Endothelial cell (in vitro differentiated cells): ENCODE data around the gene ZC3H10. TPM values are rescaled to one million over a fixed set of nuclear protein-coding genes. Genes with fewer than 3 reads are reported as not detected.
"Not testable (repeated sequence)": the region's sequence is repeated elsewhere in the genome, so short reads cannot be mapped to it uniquely, and the experiment has no call there.

ENCODE experiments used
- DNase-seq: peaks from one replicate; pipeline ENCODE4 v3.0.0; 2021; ENCODE audit warnings: low spot score
- H3K27ac Mint-ChIP-seq: one replicate; pipeline ENCODE4 v1.8.0; 2021; ENCODE audit warnings: mixed read lengths, inconsistent platforms; ENCODE audit not compliant: unreplicated experiment
- H3K27me3 Mint-ChIP-seq: one replicate; pipeline ENCODE4 v1.8.0; 2021; ENCODE audit warnings: mild to moderate bottlenecking, moderate library complexity, mixed read lengths, inconsistent platforms; ENCODE audit not compliant: unreplicated experiment
- H3K36me3 Mint-ChIP-seq: one replicate; pipeline ENCODE4 v1.8.0; 2021; ENCODE audit warnings: mild to moderate bottlenecking, low read depth, mixed read lengths, inconsistent platforms; ENCODE audit not compliant: unreplicated experiment
- H3K4me1 Mint-ChIP-seq: one replicate; pipeline ENCODE4 v1.8.0; 2021; ENCODE audit warnings: mild to moderate bottlenecking, mixed read lengths, inconsistent platforms; ENCODE audit not compliant: unreplicated experiment
- H3K4me3 Mint-ChIP-seq: one replicate; pipeline ENCODE4 v1.8.0; 2021; ENCODE audit warnings: mild to moderate bottlenecking, mixed read lengths, inconsistent platforms; ENCODE audit not compliant: unreplicated experiment
- H3K9me3 Mint-ChIP-seq: one replicate; pipeline ENCODE4 v1.8.0; 2021; ENCODE audit warnings: mixed read lengths, inconsistent platforms; ENCODE audit not compliant: unreplicated experiment
- total RNA-seq: library from RNA; stranded (reverse); fragmentation: NEBNext Ultra II Directional; extraction: Animal tissue kit (Norgen Biotek cat#: 25700); gene quantifications from one replicate; pipeline ENCODE4 v1.2.1, GENCODE V29; 2021; ENCODE audit not compliant: unreplicated experiment
- TF ChIP-seq, protein P1 (sequence below): fragments of 200-600 bp; sonication (generic); IDR thresholded peaks from one replicate; pipeline ENCODE4 v1.5.0; 2021; ENCODE audit warnings: antibody characterized with exemption; ENCODE audit not compliant: unreplicated experiment

ZC3H10 gene
- total RNA-seq, 1 donor from 2014 or later, result 10.4 TPM

DNA sequence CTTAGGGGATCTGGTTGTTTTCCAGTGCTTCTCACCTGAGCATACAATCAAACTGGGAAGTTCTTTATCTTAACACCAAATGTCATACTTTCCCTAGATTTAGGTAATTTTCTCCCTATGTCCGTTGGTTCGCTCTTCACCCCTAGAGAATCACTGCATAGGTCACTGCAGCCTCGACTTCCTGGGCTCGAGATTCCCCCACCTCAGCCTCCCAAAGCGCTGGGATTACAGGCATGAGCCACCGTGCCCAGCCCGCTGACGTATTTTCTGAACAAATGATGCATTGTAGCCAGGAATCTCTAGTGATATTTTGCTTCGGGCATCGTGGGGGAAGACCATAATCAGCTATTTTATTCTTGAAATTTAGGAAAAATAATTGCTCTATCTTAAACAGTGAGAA lies 2.7 kb upstream of the ZC3H10 start:
- peaks cover 25% of the 10 kb centered on the region for H3K27me3 Mint-ChIP-seq
- peaks cover 36% of the 10 kb centered on the region for H3K4me1 Mint-ChIP-seq
- H3K27ac Mint-ChIP-seq, result peak overlapping the region; percentile 100
- H3K4me3 Mint-ChIP-seq, result peak overlapping the region; percentile 99
- peaks cover 63% of the 10 kb centered on the region for H3K36me3 Mint-ChIP-seq
- DNase-seq, result no peak
- no peaks in the 10 kb centered on the region for H3K9me3 Mint-ChIP-seq
- TF ChIP-seq, protein P1, sequence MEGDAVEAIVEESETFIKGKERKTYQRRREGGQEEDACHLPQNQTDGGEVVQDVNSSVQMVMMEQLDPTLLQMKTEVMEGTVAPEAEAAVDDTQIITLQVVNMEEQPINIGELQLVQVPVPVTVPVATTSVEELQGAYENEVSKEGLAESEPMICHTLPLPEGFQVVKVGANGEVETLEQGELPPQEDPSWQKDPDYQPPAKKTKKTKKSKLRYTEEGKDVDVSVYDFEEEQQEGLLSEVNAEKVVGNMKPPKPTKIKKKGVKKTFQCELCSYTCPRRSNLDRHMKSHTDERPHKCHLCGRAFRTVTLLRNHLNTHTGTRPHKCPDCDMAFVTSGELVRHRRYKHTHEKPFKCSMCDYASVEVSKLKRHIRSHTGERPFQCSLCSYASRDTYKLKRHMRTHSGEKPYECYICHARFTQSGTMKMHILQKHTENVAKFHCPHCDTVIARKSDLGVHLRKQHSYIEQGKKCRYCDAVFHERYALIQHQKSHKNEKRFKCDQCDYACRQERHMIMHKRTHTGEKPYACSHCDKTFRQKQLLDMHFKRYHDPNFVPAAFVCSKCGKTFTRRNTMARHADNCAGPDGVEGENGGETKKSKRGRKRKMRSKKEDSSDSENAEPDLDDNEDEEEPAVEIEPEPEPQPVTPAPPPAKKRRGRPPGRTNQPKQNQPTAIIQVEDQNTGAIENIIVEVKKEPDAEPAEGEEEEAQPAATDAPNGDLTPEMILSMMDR, result no peak

DNA sequence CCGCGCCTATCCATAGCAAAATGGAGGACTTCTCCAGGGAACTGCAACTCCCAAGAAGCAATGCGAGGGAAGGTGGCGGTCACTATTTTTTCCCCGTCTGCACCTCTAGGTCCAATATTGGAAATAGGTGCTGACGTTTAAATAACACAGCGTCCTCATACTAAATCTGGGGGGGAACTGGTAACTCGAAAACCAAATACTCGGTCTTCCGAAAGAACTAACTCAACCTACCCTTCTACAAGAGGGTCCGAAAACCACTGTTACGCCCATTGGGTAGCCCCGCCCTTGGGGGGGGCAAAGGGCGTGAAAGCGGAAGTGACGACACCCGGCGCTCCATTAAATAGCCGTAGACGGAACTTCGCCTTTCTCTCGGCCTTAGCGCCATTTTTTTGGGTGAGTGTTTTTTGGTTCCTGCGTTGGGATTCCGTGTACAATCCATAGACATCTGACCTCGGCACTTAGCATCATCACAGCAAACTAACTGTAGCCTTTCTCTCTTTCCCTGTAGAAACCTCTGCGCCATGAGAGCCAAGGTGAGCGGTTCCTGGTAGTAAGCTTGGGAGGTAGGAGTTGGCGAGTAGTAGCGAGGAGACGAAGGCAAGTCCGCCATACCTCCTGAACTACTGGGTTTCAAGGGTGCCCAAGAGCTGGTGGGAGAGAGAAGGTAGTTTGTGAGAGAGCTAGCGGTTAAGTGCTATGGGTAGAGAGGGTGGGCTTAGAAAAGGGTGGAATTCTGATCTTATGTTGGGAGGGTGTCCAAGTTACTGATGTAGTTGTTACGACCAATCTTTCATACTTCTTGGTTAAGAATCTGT lies 1.6 kb upstream of the ZC3H10 start, which contains the start of gene RPL41:
Gene RPL41, plus strand, starts transcription at position 367 of the 815 bp plus-strand sequence.
- Mint-ChIP-seq H3K27ac (peak within 1 kb of the TSS; percentile 100), H3K4me3 (peak within 1 kb of the TSS; percentile 99), H3K9me3 (no peaks in the 10 kb centered on the region), H3K36me3 (peaks cover 60% of the 10 kb centered on the region), H3K27me3 (peaks cover 25% of the 10 kb centered on the region), H3K4me1 (peaks cover 36% of the 10 kb centered on the region)
- DNase-seq, result peak; percentile 90
- TF ChIP-seq, protein P1, result no peak

DNA sequence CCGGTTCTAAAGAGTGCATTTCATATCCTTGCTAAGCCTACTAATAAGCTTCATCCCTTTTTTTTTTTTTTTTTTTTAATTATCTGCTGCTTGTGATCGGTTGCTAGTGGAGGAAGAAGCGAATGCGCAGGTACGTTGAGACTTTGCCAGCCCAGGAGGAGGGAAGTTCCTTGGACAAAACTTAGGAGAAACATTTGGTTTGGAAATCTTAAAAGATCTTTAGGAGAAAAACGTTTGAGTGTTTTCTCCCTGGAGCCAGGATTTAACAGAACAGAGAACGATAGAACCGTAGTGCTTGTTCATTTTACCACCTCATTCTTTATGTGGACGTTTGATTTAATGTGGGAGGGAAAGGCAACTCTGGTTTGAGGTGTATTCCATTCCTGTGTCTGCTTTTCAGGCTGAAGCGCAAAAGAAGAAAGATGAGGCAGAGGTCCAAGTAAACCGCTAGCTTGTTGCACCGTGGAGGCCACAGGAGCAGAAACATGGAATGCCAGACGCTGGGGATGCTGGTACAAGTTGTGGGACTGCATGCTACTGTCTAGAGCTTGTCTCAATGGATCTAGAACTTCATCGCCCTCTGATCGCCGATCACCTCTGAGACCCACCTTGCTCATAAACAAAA lies 872 bp upstream of the ZC3H10 start:
- peaks cover 60% of the 10 kb centered on the region for H3K36me3 Mint-ChIP-seq
- not testable (repeated sequence) for DNase-seq, H3K9me3 Mint-ChIP-seq
- peaks cover 25% of the 10 kb centered on the region for H3K27me3 Mint-ChIP-seq
- peaks cover 37% of the 10 kb centered on the region for H3K4me1 Mint-ChIP-seq
- H3K27ac Mint-ChIP-seq, result peak overlapping the region; percentile 100
- H3K4me3 Mint-ChIP-seq, result peak overlapping the region; percentile 99

DNA sequence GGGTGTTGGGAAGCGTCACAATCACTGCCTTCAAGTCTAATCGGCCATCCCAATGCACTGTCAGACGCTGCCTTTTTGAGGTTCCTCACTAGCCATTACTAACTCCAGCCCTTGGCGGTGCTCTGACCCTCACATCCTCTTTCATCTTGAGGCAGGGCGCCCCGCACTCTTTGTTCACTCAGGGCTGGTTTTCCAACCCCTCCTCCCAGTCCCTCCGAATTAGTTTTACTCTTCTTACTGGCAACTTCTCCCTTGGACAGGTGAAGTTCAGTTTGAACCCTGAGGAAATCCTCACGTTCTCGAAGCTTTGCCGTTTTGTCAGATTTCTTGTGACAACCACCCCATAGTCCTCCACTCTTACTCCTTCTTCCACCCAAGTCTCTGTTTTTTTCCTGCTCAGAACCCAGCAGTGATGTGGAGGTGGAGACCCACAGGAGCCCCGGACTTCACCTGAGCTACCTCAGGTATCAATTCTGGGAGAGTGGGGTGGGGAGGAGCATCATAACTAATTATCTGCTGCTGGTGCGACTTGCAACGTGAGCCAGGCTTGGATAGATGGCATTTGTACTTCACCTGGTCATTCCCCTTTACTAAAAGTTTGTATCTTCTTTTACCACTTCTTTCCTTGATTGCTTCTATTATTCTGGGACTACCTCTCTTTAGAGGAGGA lies 757 bp downstream of the ZC3H10 start:
- Mint-ChIP-seq H3K27me3 (peaks cover 25% of the 10 kb centered on the region), H3K4me3 (peak overlapping the region; percentile 99), H3K4me1 (peaks cover 44% of the 10 kb centered on the region), H3K36me3 (peaks cover 51% of the 10 kb centered on the region), H3K27ac (peak overlapping the region; percentile 100), H3K9me3 (no peaks in the 10 kb centered on the region)
- DNase-seq, result no peak
- TF ChIP-seq, protein P1, result no peak

DNA sequence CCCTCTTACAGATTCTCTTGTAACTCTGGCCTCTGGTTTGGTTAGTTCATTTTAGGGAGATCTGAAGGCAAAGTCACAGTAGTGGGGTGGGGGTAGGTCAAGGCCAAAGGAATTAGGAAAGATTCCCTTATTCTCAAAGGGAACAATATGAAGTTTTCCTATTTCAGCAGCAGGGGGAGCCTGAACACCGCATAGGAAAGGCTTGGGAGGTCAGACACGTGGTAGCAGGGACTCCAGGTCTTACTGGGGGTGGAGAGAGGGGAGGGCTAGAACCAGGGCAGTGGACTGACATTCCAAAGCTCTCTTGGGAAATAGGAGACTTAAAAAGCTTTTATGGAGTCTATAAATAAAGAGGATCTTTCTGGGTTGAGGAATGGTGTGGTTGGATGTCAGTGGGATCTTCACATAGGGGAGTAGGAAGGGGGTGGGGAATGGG lies 1.3 kb downstream of the ZC3H10 start:
- peaks cover 50% of the 10 kb centered on the region for H3K4me1 Mint-ChIP-seq
- peaks cover 25% of the 10 kb centered on the region for H3K27me3 Mint-ChIP-seq
- TF ChIP-seq, protein P1, result peak; percentile 67
- DNase-seq, result peak; percentile 68
- H3K4me3 Mint-ChIP-seq, result peak overlapping the region; percentile 99
- H3K9me3 Mint-ChIP-seq, result no peaks in the 10 kb centered on the region
- H3K36me3 Mint-ChIP-seq, result peaks cover 51% of the 10 kb centered on the region
- peak overlapping the region; percentile 100 for H3K27ac Mint-ChIP-seq
